ENCODE measurements around the gene PCDHB16.

DNA sequence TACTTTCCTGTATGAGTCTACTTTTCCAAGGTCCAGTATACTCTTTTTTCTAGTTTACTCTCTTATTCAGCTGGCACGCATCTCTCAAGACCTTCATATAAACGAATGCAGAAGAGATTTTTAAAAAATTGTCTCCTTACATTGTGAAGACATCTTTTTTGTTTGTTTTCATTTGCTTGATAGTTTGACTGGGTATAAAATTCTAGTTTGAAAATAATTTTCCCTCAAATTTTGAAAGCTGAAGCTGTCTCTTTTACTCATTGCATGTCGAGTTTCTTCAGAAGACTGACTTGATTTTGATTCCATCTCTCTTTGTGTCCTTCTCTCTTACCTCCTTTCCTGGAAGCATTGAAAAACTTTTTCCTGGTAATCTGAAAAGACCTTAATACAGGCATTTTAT, 14.2 kb downstream of the PCDHB16 start:
- TF ChIP-seq, protein P1, sequence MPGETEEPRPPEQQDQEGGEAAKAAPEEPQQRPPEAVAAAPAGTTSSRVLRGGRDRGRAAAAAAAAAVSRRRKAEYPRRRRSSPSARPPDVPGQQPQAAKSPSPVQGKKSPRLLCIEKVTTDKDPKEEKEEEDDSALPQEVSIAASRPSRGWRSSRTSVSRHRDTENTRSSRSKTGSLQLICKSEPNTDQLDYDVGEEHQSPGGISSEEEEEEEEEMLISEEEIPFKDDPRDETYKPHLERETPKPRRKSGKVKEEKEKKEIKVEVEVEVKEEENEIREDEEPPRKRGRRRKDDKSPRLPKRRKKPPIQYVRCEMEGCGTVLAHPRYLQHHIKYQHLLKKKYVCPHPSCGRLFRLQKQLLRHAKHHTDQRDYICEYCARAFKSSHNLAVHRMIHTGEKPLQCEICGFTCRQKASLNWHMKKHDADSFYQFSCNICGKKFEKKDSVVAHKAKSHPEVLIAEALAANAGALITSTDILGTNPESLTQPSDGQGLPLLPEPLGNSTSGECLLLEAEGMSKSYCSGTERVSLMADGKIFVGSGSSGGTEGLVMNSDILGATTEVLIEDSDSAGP (CRISPR knock-in tag; IDR thresholded peaks at IDR 0.05; ENCODE audit: borderline replicate concordance), result no peak
- TF ChIP-seq, protein P2, sequence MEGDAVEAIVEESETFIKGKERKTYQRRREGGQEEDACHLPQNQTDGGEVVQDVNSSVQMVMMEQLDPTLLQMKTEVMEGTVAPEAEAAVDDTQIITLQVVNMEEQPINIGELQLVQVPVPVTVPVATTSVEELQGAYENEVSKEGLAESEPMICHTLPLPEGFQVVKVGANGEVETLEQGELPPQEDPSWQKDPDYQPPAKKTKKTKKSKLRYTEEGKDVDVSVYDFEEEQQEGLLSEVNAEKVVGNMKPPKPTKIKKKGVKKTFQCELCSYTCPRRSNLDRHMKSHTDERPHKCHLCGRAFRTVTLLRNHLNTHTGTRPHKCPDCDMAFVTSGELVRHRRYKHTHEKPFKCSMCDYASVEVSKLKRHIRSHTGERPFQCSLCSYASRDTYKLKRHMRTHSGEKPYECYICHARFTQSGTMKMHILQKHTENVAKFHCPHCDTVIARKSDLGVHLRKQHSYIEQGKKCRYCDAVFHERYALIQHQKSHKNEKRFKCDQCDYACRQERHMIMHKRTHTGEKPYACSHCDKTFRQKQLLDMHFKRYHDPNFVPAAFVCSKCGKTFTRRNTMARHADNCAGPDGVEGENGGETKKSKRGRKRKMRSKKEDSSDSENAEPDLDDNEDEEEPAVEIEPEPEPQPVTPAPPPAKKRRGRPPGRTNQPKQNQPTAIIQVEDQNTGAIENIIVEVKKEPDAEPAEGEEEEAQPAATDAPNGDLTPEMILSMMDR (CRISPR knock-in tag; IDR thresholded peaks at IDR 0.05), result no peak
- TF ChIP-seq, protein P3, sequence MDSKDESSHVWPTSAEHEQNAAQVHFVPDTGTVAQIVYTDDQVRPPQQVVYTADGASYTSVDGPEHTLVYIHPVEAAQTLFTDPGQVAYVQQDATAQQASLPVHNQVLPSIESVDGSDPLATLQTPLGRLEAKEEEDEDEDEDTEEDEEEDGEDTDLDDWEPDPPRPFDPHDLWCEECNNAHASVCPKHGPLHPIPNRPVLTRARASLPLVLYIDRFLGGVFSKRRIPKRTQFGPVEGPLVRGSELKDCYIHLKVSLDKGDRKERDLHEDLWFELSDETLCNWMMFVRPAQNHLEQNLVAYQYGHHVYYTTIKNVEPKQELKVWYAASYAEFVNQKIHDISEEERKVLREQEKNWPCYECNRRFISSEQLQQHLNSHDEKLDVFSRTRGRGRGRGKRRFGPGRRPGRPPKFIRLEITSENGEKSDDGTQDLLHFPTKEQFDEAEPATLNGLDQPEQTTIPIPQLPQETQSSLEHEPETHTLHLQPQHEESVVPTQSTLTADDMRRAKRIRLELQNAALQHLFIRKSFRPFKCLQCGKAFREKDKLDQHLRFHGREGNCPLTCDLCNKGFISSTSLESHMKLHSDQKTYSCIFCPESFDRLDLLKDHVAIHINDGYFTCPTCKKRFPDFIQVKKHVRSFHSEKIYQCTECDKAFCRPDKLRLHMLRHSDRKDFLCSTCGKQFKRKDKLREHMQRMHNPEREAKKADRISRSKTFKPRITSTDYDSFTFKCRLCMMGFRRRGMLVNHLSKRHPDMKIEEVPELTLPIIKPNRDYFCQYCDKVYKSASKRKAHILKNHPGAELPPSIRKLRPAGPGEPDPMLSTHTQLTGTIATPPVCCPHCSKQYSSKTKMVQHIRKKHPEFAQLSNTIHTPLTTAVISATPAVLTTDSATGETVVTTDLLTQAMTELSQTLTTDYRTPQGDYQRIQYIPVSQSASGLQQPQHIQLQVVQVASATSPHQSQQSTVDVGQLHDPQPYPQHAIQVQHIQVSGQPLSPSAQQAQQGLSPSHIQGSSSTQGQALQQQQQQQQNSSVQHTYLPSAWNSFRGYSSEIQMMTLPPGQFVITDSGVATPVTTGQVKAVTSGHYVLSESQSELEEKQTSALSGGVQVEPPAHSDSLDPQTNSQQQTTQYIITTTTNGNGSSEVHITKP (CRISPR knock-in tag; IDR thresholded peaks at IDR 0.05; ENCODE audit: low read depth), result no peak
- no peak for TF ChIP-seq TSC22D2 (CRISPR knock-in tag; IDR thresholded peaks at IDR 0.05; ENCODE audit: borderline replicate concordance)
- TF ChIP-seq, protein P4, sequence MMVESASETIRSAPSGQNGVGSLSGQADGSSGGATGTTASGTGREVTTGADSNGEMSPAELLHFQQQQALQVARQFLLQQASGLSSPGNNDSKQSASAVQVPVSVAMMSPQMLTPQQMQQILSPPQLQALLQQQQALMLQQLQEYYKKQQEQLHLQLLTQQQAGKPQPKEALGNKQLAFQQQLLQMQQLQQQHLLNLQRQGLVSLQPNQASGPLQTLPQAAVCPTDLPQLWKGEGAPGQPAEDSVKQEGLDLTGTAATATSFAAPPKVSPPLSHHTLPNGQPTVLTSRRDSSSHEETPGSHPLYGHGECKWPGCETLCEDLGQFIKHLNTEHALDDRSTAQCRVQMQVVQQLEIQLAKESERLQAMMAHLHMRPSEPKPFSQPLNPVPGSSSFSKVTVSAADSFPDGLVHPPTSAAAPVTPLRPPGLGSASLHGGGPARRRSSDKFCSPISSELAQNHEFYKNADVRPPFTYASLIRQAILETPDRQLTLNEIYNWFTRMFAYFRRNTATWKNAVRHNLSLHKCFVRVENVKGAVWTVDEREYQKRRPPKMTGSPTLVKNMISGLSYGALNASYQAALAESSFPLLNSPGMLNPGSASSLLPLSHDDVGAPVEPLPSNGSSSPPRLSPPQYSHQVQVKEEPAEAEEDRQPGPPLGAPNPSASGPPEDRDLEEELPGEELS (CRISPR knock-in tag; IDR thresholded peaks at IDR 0.05), result no peak
- TF ChIP-seq BHLHE40 (IDR thresholded peaks at IDR 0.05; ENCODE audit: low read length), result no peak
- TF ChIP-seq ZNF766 (CRISPR knock-in tag; IDR thresholded peaks at IDR 0.05; ENCODE audit: borderline replicate concordance), result no peak
- no peak for TF ChIP-seq ESRRA (CRISPR knock-in tag; IDR thresholded peaks at IDR 0.05; ENCODE audit: low read depth)

Measured in HepG2 (cell line).